Osteoblast (primary cell): Measurements from ENCODE around the gene NTHL1. TPM values are rescaled to one million over a fixed set of nuclear protein-coding genes. Genes with fewer than 3 reads are reported as not detected.

Experiments used
- DNase-seq: peaks from one replicate; pipeline ENCODE4 v3.0.0; 2011; ENCODE audit warnings: low spot score, mixed read lengths; ENCODE audit not compliant: insufficient read length; ENCODE audit errors: missing footprints
- H2AFZ ChIP-seq: 2 replicates; pipeline ENCODE4 v1.6.0; 2011; ENCODE audit warnings: mild to moderate bottlenecking, low read length
- H3K27ac ChIP-seq: 2 replicates; pipeline ENCODE4 v1.5.1; 2011; ENCODE audit warnings: mild to moderate bottlenecking, low read depth, low read length, moderate library complexity
- H3K27me3 ChIP-seq: 2 replicates; pipeline ENCODE4 v1.6.0; 2012; ENCODE audit warnings: mild to moderate bottlenecking, control low read depth, inconsistent platforms, low read length, moderate library complexity; ENCODE audit not compliant: insufficient read depth
- H3K36me3 ChIP-seq: 2 replicates; pipeline ENCODE4 v1.5.1; 2011; ENCODE audit warnings: mild to moderate bottlenecking, low read length, control low read depth, moderate library complexity; ENCODE audit not compliant: insufficient read depth
- H3K4me1 ChIP-seq: 2 replicates; pipeline ENCODE4 v1.5.1; 2011; ENCODE audit warnings: mild to moderate bottlenecking, low read length, control low read depth, moderate library complexity; ENCODE audit not compliant: insufficient read depth
- H3K4me2 ChIP-seq: 2 replicates; pipeline ENCODE4 v1.6.0; 2011; ENCODE audit warnings: mild to moderate bottlenecking, low read length; ENCODE audit not compliant: insufficient read depth
- H3K4me3 ChIP-seq: fragments of 200-600 bp; sonication (generic); 3 replicates; pipeline ENCODE4 v1.5.1; 2012; ENCODE audit warnings: mild to moderate bottlenecking, low read length, inconsistent platforms; ENCODE audit not compliant: insufficient read depth
- H3K79me2 ChIP-seq: 2 replicates; pipeline ENCODE4 v1.6.0; 2012; ENCODE audit warnings: mild to moderate bottlenecking, low read length, control low read depth, inconsistent platforms; ENCODE audit not compliant: insufficient read depth
- H3K9me3 ChIP-seq: 2 replicates; pipeline ENCODE4 v1.5.1; 2011; ENCODE audit warnings: low read depth, low read length, control low read depth
- H4K20me1 ChIP-seq: 2 replicates; pipeline ENCODE4 v1.6.0; 2012; ENCODE audit warnings: mild to moderate bottlenecking, low read length, control low read depth; ENCODE audit not compliant: insufficient read depth
- total RNA-seq: library from RNA; depleted of rRNA; stranded (reverse); fragments of >200 nt; gene quantifications from 2 replicates; pipeline ENCODE4 v1.2.3, GENCODE V29; 2012
- TF ChIP-seq, protein P1 (sequence below): IDR thresholded peaks from 2 replicates; pipeline ENCODE4 v1.5.1; 2011; ENCODE audit warnings: mild to moderate bottlenecking, low read depth, low read length, moderate library complexity; ENCODE audit errors: extremely low read depth

NTHL1 gene
- total RNA-seq, 1 donor = 22.8 TPM

DNA sequence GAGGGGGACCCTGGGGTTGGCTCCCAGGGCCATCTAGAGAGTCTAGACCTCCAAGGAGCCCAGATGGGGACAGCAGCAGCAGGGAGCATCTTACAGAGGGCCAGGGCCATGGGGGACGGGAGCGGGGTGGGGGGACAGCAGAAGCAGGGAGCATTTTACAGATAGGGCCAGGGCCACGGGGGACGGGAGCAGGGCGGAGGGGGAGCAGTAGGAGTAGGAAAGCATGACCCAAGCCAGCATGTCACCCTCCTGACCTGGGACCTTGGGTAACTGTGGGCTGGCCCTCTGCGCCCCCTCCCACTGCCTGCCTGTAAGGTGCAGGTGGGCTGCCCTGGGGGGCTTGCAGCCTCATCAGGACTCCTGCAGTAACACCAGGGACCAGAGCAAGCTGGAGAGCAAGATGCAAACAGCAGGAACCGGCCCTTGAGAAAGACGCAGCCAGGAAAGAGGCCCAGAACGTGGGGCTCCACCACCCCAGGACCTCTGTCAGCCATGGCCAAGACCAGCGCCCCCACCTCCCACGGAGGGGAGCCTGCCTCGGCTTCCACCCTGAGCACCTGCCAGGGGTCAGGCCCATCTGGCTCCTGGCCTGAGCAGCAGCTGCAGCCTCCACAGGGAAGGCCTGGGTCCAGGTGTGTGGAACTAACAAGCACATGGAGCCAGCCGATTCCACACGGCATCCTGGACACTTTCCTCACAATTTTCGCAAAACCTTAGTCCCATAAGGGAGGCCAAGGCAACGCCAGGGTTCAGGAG is 40.4 kb downstream of the NTHL1 start:
- no peaks in the 10 kb centered on the region for H3K27me3 ChIP-seq
- peaks cover 13% of the 10 kb centered on the region for H3K36me3 ChIP-seq
- no peaks in the 10 kb centered on the region for H3K9me3 ChIP-seq
- DNase-seq = no peak
- peak overlapping the region; percentile 82 for H3K4me3 ChIP-seq
- peak overlapping the region; percentile 57 for H3K27ac ChIP-seq
- H3K79me2 ChIP-seq = peaks cover 82% of the 10 kb centered on the region
- no peak overlapping the region for H2AFZ ChIP-seq
- peak overlapping the region; percentile 96 for H3K4me2 ChIP-seq
- peaks cover 67% of the 10 kb centered on the region for H4K20me1 ChIP-seq
- TF ChIP-seq, protein P1, sequence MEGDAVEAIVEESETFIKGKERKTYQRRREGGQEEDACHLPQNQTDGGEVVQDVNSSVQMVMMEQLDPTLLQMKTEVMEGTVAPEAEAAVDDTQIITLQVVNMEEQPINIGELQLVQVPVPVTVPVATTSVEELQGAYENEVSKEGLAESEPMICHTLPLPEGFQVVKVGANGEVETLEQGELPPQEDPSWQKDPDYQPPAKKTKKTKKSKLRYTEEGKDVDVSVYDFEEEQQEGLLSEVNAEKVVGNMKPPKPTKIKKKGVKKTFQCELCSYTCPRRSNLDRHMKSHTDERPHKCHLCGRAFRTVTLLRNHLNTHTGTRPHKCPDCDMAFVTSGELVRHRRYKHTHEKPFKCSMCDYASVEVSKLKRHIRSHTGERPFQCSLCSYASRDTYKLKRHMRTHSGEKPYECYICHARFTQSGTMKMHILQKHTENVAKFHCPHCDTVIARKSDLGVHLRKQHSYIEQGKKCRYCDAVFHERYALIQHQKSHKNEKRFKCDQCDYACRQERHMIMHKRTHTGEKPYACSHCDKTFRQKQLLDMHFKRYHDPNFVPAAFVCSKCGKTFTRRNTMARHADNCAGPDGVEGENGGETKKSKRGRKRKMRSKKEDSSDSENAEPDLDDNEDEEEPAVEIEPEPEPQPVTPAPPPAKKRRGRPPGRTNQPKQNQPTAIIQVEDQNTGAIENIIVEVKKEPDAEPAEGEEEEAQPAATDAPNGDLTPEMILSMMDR = no peak
- H3K4me1 ChIP-seq = peaks cover 32% of the 10 kb centered on the region

DNA sequence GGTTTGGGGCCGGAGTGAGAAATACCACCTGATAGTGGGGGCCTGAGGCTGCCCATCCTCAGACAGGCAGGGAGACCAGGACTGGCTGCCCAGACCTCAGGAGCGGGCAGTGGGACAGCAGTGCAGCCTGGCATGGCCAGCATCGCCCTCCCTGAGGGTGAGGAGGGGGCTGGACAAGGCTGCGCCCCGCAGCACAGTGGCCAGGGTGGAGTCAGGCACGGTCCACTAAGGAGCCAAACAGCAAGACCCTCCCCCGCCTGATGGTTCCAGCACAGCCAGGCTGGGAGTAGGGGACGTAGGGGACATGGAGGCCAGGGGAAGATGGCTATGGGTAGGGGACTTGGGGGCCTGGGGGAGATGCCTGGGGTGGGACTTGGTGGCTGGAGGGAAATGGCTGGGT is 41.3 kb downstream of the NTHL1 start:
- no peak overlapping the region for H3K4me2 ChIP-seq

DNA sequence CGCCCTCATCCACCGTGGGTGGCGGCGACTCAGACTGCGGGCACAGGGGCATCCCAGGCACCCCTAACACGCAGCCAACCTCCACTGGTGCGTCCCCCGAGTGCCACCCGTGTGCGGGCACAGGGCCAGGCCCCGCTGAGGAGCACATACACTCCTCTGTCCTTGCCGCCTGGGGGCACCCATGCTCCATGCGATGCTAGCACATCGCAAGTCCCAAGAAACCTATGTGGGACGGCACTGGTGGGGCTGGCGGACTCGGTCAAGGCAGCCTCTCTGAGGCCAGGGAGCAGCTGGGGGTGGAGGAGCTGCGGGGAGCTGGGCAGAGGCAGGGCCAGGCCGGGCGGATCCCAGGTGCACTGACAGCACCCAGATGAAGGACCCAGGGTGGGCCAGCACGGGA is 42.0 kb downstream of the NTHL1 start:
- Histone ChIP-seq H3K36me3 (peaks cover 28% of the 10 kb centered on the region), H3K27me3 (no peaks in the 10 kb centered on the region), H2AFZ (no peak overlapping the region), H3K4me1 (peaks cover 31% of the 10 kb centered on the region), H3K4me3 (no peak overlapping the region), H3K4me2 (no peak overlapping the region), H3K9me3 (no peaks in the 10 kb centered on the region), H3K27ac (no peak overlapping the region), H3K79me2 (peaks cover 94% of the 10 kb centered on the region), H4K20me1 (peaks cover 71% of the 10 kb centered on the region)
- TF ChIP-seq, protein P1 = no peak
- DNase-seq = no peak

More for the DNA sequence above, 41.3 kb downstream of the NTHL1 start:
- H3K9me3 ChIP-seq = no peaks in the 10 kb centered on the region
- H2AFZ ChIP-seq = no peak overlapping the region
- peaks cover 91% of the 10 kb centered on the region for H3K79me2 ChIP-seq
- peaks cover 71% of the 10 kb centered on the region for H4K20me1 ChIP-seq
- no peak overlapping the region for H3K27ac ChIP-seq
- no peak for DNase-seq
- no peaks in the 10 kb centered on the region for H3K27me3 ChIP-seq
- H3K4me1 ChIP-seq = peaks cover 32% of the 10 kb centered on the region
- H3K4me3 ChIP-seq = no peak overlapping the region
- peaks cover 22% of the 10 kb centered on the region for H3K36me3 ChIP-seq
- TF ChIP-seq, protein P1 = no peak

DNA sequence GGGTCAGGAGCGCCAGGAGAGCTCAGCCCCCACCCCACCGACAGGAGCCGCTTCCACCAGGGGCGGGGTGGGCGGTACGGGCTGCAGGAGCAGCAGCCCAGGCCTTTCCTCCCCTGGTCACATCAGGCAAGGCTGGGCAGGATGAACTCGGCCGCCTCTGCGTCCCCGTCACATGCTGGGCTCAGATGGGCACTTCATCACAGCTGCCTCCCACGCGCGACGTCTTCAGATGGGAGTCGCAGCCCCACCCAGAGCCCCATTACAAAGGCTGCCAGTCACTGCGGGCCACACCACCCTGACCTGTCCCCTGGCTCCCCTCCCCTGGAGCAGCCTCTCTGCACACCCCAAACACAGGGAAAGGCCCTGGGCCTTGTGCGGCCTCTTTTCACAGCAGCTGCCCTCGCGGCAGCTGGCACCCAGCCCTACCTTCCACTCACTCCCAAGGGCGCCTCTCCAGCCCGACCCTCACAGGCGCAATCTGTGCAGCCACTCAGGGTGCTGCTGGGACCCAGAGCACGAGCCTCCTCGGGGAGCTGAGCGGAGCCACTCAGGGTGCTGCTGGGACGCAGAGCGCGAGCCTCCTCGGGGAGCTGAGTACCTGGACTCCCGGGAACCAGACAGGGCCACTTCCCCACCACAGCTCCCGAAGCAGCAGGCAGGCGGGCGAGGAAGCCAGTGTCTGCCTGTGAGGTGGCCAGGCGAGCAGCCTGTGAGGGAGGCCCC is 42.7 kb downstream of the NTHL1 start:
- H3K4me3 ChIP-seq = no peak overlapping the region
- no peak for DNase-seq
- H3K4me2 ChIP-seq = no peak overlapping the region
- H3K27me3 ChIP-seq = no peaks in the 10 kb centered on the region
- H4K20me1 ChIP-seq = peaks cover 71% of the 10 kb centered on the region
- TF ChIP-seq, protein P1 = no peak
- no peak overlapping the region for H2AFZ ChIP-seq
- no peak overlapping the region for H3K27ac ChIP-seq
- H3K9me3 ChIP-seq = no peaks in the 10 kb centered on the region
- H3K79me2 ChIP-seq = peaks cover 87% of the 10 kb centered on the region
- H3K36me3 ChIP-seq = peaks cover 33% of the 10 kb centered on the region
- H3K4me1 ChIP-seq = peaks cover 25% of the 10 kb centered on the region
